ELF-1 (cell line): ENCODE measurements around the gene CTNNB1.

ENCODE experiments used
- DNase-seq: peaks from one replicate; pipeline ENCODE4 v3.0.0-alpha.2; 2016; ENCODE audit warnings: low read depth, low spot score

Gene CTNNB1

GRCh38 chr3:41216993-41217392, 17.7 kb downstream of the CTNNB1 start:
- no peak for DNase-seq

- no peak for DNase-seq
These were observed 20.1 kb downstream of the CTNNB1 start for GRCh38 chr3:41219424-41219823.

DNA sequence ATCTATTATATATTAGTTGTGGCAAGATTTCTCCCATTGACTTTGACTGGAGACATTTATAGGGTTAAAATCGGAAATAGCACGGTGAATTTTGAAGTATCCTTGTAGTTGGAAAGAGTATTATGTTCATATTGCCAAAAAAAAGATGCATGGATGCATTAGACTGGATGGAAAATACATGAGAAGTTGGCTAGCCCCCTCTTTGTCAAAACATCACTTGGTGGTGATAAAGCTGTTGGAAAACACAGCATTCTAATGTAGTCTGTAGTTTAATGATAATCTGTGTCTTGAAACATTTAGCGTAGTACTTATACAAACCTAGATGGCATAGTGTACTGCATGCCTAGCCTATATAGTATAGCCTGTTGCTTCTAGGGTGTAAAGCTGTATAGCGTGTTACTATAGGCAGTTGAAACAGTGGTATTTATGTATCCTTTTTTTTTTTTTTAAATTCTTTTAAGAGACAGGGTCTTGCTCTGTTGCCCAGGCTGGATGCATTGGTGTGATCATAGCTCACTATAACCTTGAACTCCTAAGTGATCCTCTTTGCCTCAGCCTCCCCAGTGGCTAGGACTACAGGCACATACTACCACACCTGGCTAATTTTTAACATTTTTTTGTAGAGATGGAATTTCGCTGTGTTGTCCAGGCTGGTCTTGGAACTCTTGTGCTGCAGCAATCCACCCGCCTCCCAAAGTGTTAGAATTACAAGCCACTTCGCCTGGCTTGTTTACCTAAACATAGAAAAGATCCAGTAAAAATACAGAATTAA, 21.8 kb downstream of the CTNNB1 start:
- no peak for DNase-seq

DNA sequence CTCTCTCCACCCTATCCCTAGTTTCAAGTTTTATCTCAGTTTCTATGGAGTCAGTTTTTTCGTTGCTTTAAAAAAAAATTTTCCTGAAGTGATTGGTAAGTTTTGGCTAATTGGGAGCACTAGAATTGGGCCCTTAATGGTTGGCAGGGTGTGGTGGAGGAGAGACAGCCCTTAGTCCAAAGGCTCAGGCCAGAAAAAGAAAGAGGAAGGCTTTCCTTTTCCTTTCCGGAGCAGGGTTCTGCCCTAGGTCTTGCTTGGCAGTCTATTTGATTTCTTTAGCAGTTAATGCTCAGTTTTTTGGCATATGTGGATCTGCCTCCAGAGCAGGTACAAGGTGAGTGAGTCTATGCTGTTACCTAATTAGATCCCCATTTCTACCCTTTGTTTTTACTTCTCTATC, 22.7 kb downstream of the CTNNB1 start:
- DNase-seq = no peak

GRCh38 chr3:41222501-41222900, 23.2 kb downstream of the CTNNB1 start:
- DNase-seq = no peak

GRCh38 chr3:41223078-41223477, 23.8 kb downstream of the CTNNB1 start:
- DNase-seq = no peak

DNA sequence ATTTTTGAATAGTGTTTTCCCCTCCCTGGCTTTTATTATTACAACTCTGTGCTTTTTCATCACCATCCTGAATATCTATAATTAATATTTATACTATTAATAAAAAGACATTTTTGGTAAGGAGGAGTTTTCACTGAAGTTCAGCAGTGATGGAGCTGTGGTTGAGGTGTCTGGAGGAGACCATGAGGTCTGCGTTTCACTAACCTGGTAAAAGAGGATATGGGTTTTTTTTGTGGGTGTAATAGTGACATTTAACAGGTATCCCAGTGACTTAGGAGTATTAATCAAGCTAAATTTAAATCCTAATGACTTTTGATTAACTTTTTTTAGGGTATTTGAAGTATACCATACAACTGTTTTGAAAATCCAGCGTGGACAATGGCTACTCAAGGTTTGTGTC, 24.4 kb downstream of the CTNNB1 start:
- DNase-seq = no peak

DNA sequence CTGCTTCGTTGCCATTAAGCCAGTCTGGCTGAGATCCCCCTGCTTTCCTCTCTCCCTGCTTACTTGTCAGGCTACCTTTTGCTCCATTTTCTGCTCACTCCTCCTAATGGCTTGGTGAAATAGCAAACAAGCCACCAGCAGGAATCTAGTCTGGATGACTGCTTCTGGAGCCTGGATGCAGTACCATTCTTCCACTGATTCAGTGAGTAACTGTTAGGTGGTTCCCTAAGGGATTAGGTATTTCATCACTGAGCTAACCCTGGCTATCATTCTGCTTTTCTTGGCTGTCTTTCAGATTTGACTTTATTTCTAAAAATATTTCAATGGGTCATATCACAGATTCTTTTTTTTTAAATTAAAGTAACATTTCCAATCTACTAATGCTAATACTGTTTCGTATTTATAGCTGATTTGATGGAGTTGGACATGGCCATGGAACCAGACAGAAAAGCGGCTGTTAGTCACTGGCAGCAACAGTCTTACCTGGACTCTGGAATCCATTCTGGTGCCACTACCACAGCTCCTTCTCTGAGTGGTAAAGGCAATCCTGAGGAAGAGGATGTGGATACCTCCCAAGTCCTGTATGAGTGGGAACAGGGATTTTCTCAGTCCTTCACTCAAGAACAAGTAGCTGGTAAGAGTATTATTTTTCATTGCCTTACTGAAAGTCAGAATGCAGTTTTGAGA, 25.0 kb downstream of the CTNNB1 start:
- DNase-seq = no peak

GRCh38 chr3:41234823-41235721, 35.8 kb downstream of the CTNNB1 start:
- DNase-seq = no peak

DNA sequence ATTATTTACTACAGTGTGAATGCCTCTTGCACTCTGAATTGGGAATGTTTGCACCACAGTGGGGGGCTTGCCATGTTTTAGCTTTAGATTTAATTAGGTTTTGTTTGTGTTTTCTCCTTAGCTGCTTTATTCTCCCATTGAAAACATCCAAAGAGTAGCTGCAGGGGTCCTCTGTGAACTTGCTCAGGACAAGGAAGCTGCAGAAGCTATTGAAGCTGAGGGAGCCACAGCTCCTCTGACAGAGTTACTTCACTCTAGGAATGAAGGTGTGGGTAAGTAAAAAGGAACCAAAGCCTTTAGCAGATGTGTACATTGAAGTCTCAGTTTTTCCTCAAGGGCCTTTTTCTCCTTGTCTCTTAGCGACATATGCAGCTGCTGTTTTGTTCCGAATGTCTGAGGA, 36.9 kb downstream of the CTNNB1 start:
- no peak for DNase-seq

GRCh38 chr3:41237907-41238306, 38.6 kb downstream of the CTNNB1 start:
- no peak for DNase-seq

GRCh38 chr3:41239587-41239986, 40.3 kb downstream of the CTNNB1 start:
- DNase-seq = no peak

- no peak for DNase-seq
These were observed 41.9 kb downstream of the CTNNB1 start for GRCh38 chr3:41241161-41241560.

DNA sequence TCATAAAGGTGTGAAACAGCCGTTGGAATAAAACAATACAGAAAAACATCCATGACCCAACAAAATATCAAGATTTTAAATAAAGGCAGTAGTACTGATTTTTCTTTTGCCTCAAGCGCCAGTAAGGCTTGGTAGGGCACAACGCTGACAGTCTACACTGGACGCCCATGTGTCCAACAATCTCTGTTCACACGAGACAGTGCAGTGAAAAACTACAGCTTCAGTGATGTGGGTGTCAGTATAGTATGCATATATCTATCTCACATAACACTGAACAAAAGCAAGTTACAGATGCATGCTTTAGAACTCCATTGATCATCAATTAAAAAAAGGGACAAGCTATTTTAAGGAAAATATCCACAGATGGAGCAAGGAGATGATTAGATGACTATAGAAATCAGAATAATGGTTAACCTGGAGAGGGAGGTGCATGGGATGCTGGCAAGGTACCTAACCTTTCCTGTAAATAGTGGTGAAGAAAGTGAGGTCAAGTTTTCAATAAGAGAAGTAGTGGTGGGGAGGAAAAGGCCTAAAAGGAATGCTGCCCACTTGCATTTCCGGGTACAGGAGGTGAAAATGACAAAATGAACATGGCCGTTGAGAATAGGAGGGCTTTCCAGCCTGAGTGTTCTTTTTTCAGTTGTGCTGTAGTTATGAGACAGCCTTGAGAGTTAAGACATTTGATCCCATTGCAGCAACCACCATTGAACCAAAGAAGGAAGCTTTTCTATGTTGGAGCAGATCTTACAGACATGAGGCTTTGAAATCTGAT, 42.7 kb downstream of the CTNNB1 start:
- DNase-seq = no peak

DNA sequence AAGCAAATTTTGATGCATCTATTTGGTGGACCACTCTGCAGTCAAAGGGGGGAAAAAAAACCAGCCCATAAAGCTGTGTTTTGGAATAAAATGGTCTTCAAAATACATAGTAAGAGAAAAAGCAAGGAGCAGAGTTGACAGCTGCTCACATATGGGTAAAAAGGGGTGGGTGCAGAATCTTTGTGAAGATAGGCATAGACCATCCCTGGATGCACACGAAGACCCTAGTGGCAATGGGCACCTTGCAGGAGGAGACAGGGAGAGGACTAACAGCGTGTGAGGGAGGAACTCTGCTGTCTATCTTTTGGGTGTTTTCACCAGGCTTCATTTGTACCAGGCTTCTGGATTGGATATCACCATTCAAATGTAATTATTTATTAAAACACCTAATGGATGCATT, 43.9 kb downstream of the CTNNB1 start:
- no peak for DNase-seq

DNA sequence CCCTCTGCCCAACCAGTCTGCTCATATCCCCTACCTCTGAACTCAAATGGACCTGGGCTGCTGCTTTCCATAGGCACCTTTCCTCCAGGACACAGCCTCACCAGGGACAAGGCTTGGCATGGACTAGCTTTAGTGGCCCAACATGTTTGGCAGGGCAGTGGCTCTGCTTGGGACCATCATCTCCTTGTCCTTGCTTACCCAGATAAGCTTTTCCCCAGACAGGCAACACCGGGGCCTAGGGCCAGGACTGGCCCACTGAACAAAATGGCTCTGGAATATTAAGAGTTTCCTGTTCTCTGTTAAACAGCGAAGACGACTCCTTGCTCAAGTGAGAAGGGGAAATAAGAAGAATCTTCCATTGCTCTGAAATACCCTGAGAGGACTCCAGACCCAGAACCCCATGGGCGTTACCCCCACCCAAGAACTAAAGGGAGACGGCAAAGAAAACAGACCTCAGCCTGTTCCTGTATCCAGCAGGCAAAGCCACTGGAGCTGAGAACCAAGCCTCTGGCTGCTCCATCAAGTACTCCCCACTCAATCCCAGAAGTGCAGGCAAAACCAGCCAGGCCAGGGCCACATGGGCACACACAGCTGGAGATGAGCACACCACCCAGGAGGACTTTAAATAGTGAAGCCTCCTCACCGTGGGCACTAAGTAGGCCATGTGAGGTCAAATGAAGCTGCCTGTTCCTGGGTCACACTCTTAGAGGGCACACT, 45.5 kb downstream of the CTNNB1 start:
- no peak for DNase-seq

- no peak for DNase-seq
These were observed 48.0 kb downstream of the CTNNB1 start for GRCh38 chr3:41247055-41248004.

DNA sequence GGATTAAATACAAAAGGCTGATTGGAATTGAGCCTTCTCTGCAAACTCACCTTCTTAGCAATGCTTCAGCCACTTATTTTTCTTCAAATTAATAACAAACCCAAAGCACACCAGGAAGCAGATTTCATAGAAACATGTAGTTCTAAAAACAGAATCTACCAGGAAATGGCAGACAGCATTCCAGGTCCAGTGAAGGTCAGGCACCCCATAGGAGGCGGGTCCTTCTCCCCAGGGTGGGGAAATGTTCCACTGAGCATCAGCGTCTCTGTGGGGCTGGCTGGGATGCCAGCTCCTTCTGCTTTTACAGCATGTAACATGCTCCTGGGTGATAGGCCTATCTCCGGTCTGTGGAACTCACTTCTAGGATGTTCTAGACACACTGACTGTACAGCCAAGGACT, 49.2 kb downstream of the CTNNB1 start:
- DNase-seq = no peak

DNA sequence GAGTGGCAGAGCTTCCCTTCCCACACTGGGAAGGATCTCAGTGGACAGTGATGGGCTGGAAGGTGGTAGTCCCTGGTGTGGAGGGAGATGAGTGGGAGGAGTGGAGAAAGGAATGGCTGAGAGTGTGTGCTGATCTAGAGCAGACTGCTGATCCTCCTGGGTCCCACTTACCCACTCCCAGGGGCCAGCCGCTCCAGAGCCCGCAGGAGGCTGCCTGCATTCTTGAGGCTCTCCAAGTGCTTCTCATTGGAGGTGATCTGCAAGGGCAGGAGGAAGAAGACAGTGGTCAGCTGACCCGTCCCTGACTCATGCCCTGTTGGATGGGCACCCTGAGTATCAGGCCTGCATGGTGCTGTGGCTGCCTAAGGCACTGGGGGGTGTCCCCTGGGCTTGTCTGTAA, 50.0 kb downstream of the CTNNB1 start:
- DNase-seq = no peak

- no peak for DNase-seq
These were observed 51.5 kb downstream of the CTNNB1 start for GRCh38 chr3:41250825-41251224.
